Left lung (tissue), 14 donors: ENCODE data around the gene PANX1. TPM values are rescaled to one million over a fixed set of nuclear protein-coding genes. Genes with fewer than 3 reads are reported as not detected.

Experiments used
- ATAC-seq: fragments of 200-7000 bp; cut with Tn5 transposase; one replicate; pipeline ENCODE4 v1.9.1; 2020; ENCODE audit warnings: moderate library complexity
- DNase-seq, 4 donors: peaks; one replicate each; pipeline ENCODE4 v3.0.0-alpha.2; 2013 to 2020
- H3K27ac ChIP-seq, 2 donors: fragments of 200-600 bp; sonication (generic) in 1 of 2; one replicate each; pipeline versions ENCODE4 v1.5.0 to v1.8.0; 2020 to 2021
- H3K27me3 ChIP-seq, 2 donors: fragments of 200-600 bp; sonication (generic) in 1 of 2; one replicate each; pipeline versions ENCODE4 v1.5.0 to v1.8.0; 2020 to 2021
- H3K36me3 ChIP-seq, 2 donors: fragments of 200-600 bp; sonication (generic) in 1 of 2; one replicate each; pipeline versions ENCODE4 v1.5.0 to v1.8.0; 2020 to 2021
- H3K4me1 ChIP-seq, 2 donors: fragments of 200-600 bp; one replicate each; pipeline ENCODE4 v1.8.0; 2021
- H3K4me3 ChIP-seq, 2 donors: fragments of 200-600 bp; sonication (generic) in 1 of 2; one replicate each; pipeline versions ENCODE4 v1.5.0 to v1.8.0; 2020 to 2021; ENCODE audit warnings: mild to moderate bottlenecking in 1 of 2
- H3K9me3 ChIP-seq, 2 donors: fragments of 200-600 bp; sonication (generic) in 1 of 2; one replicate each; pipeline versions ENCODE4 v1.5.0 to v1.8.0; 2020 to 2021
- intact Hi-C, 2 donors: fragments of 100-400 bp; cut with DNase I; formaldehyde crosslinking; loops; one replicate each; pipeline versions ENCODE4 v1.11.2 to v1.14.2; 2022
- long read RNA-seq, 12 donors: library from polyadenylated mRNA in 2 of 12; unstranded in 2 of 12; transcript quantifications; one replicate each; pipeline ENCODE4 v2.0.0 and lab custom pipeline, GENCODE V29; 2019 to 2026
- polyA plus RNA-seq, 6 donors: library from polyadenylated mRNA; unstranded; fragments of 120-200 nt; gene quantifications; one replicate each; pipeline ENCODE4 v1.2.1, GENCODE V29; 2013; ENCODE audit not compliant: insufficient read length in 6 of 6
- total RNA-seq, 2 donors: library from RNA; stranded (reverse); fragmentation: NEBNext Ultra II Directional; extraction: Animal tissue kit (Norgen Biotek cat#: 25700); gene quantifications; one replicate each; pipeline ENCODE4 v1.2.1, GENCODE V29; 2021
- TF ChIP-seq, protein P1 (sequence below), 2 donors: fragments of 200-600 bp; sonication (generic) in 1 of 2; IDR thresholded peaks; one replicate each; pipeline versions ENCODE4 v1.5.0 to v1.8.0; 2021; ENCODE audit warnings: antibody characterized with exemption in 2 of 2
- donor health status: DM: no; HTN: yes; CAD: no.
- donor health status: DM: no; HTN: no; CAD: no.

PANX1 gene, protein sequence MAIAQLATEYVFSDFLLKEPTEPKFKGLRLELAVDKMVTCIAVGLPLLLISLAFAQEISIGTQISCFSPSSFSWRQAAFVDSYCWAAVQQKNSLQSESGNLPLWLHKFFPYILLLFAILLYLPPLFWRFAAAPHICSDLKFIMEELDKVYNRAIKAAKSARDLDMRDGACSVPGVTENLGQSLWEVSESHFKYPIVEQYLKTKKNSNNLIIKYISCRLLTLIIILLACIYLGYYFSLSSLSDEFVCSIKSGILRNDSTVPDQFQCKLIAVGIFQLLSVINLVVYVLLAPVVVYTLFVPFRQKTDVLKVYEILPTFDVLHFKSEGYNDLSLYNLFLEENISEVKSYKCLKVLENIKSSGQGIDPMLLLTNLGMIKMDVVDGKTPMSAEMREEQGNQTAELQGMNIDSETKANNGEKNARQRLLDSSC
- total RNA-seq (10 to 100 TPM; 21.1 to 26.7 TPM), polyA plus RNA-seq (10 to 100 TPM; 26.6 to 36.8 (median 29.3) TPM)
- long read RNA-seq, donor 1, transcript PANX1-201 (5 exons, 2,769 nt), result major isoform, 9 of 9 reads
- long read RNA-seq, donor 1, partial matches to known transcripts, result 0 of 9 reads
- long read RNA-seq, donor 1, other reads (novel, unspliced or antisense), result 0 of 9 reads
- long read RNA-seq, donor 2, transcript PANX1-201 (5 exons, 2,769 nt), result major isoform, 6 of 21 reads
- long read RNA-seq, donor 2, partial matches to known transcripts, result 15 of 21 reads
- long read RNA-seq, donor 2, other reads (novel, unspliced or antisense), result 0 of 21 reads
- long read RNA-seq, donor 3, transcript PANX1-201 (5 exons, 2,769 nt), result major isoform, 7 of 7 reads
- long read RNA-seq, donor 3, partial matches to known transcripts, result 0 of 7 reads
- long read RNA-seq, donor 3, other reads (novel, unspliced or antisense), result 0 of 7 reads
- long read RNA-seq, donor 4, transcript PANX1-201 (5 exons, 2,769 nt), result major isoform, 5 of 8 reads
- long read RNA-seq, donor 4, partial matches to known transcripts, result 3 of 8 reads
- long read RNA-seq, donor 4, other reads (novel, unspliced or antisense), result 0 of 8 reads
- long read RNA-seq, donor 5, transcript PANX1-201 (5 exons, 2,769 nt), result major isoform, 6 of 6 reads
- long read RNA-seq, donor 5, partial matches to known transcripts, result 0 of 6 reads
- long read RNA-seq, donor 5, other reads (novel, unspliced or antisense), result 0 of 6 reads
- long read RNA-seq, donor 6, transcript PANX1-201 (5 exons, 2,769 nt), result major isoform, 11 of 11 reads
- long read RNA-seq, donor 6, partial matches to known transcripts, result 0 of 11 reads
- long read RNA-seq, donor 6, other reads (novel, unspliced or antisense), result 0 of 11 reads
- long read RNA-seq, donor 7, partial matches to known transcripts, result 0 of 3 reads
- long read RNA-seq, donor 7, other reads (novel, unspliced or antisense), result 0 of 3 reads
- long read RNA-seq, donor 8, transcript PANX1-201 (5 exons, 2,769 nt), result major isoform, 6 of 6 reads
- long read RNA-seq, donor 8, partial matches to known transcripts, result 0 of 6 reads
- long read RNA-seq, donor 8, other reads (novel, unspliced or antisense), result 0 of 6 reads
- long read RNA-seq, donor 9, result 0 reads
- long read RNA-seq, donor 10, partial matches to known transcripts, result 1 of 4 reads
- long read RNA-seq, donor 10, other reads (novel, unspliced or antisense), result 0 of 4 reads
- long read RNA-seq, donor 11, partial matches to known transcripts, result 0 of 4 reads
- long read RNA-seq, donor 11, other reads (novel, unspliced or antisense), result 0 of 4 reads
- long read RNA-seq, donor 12, partial matches to known transcripts, result 0 of 3 reads
- long read RNA-seq, donor 12, other reads (novel, unspliced or antisense), result 0 of 3 reads

DNA sequence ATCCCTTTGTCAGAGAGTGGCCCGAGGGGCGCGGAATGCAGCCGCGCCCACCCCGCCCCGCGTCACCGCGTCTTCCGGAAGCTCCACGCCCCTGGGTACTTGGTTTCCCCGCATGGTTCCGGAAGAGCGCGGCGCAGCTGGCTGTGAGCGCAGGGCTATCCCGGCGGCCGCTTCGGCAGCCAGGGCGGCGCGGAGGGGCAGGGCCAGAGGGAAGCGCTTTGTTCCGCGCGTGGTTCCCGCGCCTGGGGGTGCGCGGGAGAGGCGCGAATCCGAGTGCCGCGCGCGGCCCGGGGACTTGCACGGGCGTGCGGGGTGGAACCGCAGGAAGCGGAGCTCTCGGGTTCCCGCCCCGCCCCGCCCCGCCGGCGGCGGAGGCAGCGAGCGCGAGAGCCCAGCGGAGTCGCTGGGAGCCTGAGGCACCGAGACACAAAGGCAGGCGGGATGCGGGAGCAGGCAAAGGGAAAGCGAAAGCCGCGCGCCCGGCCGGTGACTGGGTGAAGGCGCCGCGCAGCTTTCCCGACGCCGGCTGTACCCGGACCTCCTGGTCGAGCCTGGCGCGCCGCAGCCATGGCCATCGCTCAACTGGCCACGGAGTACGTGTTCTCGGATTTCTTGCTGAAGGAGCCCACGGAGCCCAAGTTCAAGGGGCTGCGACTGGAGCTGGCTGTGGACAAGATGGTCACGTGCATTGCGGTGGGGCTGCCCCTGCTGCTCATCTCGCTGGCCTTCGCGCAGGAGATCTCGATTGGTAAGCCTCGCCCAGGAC, at the start of gene PANX1:
PANX1 (plus strand) TSS at position 96 of the 766 bp plus-strand sequence; CDS start at position 568, 472 bp downstream.
- TF ChIP-seq, protein P1, sequence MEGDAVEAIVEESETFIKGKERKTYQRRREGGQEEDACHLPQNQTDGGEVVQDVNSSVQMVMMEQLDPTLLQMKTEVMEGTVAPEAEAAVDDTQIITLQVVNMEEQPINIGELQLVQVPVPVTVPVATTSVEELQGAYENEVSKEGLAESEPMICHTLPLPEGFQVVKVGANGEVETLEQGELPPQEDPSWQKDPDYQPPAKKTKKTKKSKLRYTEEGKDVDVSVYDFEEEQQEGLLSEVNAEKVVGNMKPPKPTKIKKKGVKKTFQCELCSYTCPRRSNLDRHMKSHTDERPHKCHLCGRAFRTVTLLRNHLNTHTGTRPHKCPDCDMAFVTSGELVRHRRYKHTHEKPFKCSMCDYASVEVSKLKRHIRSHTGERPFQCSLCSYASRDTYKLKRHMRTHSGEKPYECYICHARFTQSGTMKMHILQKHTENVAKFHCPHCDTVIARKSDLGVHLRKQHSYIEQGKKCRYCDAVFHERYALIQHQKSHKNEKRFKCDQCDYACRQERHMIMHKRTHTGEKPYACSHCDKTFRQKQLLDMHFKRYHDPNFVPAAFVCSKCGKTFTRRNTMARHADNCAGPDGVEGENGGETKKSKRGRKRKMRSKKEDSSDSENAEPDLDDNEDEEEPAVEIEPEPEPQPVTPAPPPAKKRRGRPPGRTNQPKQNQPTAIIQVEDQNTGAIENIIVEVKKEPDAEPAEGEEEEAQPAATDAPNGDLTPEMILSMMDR (IDR thresholded peaks at IDR 0.05), result no peak
- Histone ChIP-seq H3K27me3 (no peaks in the 10 kb centered on the region), H3K27ac (peak within 1 kb of the TSS; percentile 91 to 95), H3K36me3 (no peaks in the 10 kb centered on the region), H3K4me3 (peak within 1 kb of the TSS; percentile 76 to 87), H3K4me1 (peaks cover 14 to 56% of the 10 kb centered on the region in 2 donors), H3K9me3 (no peaks in the 10 kb centered on the region)
- ATAC-seq (peak; percentile 82), DNase-seq (peak; percentile 81 to 93 (median 88))
- intact Hi-C loops, result no loop called here

DNA sequence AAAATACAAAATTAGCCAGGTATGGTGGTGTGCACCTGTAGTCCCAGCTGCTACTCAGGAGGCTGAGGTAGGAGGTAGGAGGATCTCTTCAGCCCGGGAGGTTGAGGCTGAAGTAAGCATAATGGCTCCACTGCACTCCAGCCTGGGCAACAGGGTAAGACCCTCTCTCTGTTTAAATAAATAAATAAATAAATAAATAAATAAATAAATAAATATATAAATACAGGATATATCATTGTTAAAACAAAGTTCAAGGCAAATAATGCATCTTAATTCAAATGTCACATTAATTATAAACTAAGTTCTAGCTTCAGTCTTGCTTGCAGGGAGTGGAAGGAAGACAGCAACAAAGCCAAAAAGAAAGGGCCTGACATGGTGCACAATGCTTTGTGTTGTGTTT, 44.5 kb upstream of the PANX1 start:
- Histone ChIP-seq H3K27me3 (no peaks in the 10 kb centered on the region), H3K4me3 (no peak overlapping the region), H3K36me3 (no peaks in the 10 kb centered on the region), H3K9me3 (no peaks in the 10 kb centered on the region), H3K4me1 (no peaks in the 10 kb centered on the region), H3K27ac (no peak overlapping the region)
- TF ChIP-seq, protein P1 (IDR thresholded peaks at IDR 0.05), result no peak
- intact Hi-C loops, result no loop called here
- DNase-seq (no peak), ATAC-seq (no peak)

DNA sequence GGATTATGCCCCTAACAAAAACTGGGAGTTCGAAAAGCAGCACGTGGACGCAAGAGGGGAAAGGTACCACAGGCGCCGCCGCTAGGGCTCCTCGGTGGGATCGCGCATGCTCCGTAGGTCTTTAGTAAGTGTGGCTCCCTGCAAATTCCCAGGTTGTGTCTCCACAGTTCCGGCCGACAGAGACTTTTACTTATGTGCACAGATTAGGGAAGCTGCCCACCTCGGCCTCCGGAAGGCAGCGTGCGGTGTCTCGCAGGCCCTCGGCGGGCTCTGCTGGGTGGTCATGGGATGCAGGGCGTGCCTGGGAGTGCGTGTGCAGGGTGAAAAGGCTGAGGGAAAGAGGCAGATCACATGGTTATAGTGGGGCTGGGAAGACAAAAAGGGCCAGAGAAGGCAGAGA, 39.7 kb upstream of the PANX1 start:
- TF ChIP-seq, protein P1 (IDR thresholded peaks at IDR 0.05), result no peak
- no peaks in the 10 kb centered on the region for H3K4me1 ChIP-seq
- DNase-seq (peak in 1 of 4 donors; percentile 38), ATAC-seq (no peak)
- intact Hi-C loops, result no loop called here
- H3K4me3 ChIP-seq, result no peak overlapping the region
- H3K27ac ChIP-seq, result no peak overlapping the region
- H3K36me3 ChIP-seq, result no peaks in the 10 kb centered on the region
- no peaks in the 10 kb centered on the region for H3K9me3 ChIP-seq
- H3K27me3 ChIP-seq, result no peaks in the 10 kb centered on the region

DNA sequence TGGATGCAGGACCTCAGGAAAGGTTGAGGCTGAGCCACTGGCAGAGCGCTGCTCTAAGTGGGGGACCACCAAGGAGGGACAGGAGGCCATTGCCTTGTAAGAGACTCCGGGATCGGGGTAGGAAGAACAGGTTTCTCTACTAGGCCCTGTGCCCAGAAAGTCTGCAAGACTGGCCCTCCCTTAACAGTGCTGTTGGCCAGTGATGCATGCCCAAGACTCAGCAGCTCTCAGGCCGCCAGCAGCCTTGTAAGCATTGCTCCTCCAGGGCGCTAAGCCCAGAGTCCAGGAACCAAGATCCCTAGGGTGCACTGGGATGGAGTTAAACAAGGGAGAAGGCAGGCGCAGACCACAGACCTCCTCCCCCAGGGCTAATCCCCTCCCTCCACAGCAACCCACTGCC, 39.3 kb upstream of the PANX1 start:
- peak in 1 of 4 donors; percentile 41 for DNase-seq
- Histone ChIP-seq H3K4me1 (no peaks in the 10 kb centered on the region), H3K27me3 (no peaks in the 10 kb centered on the region), H3K9me3 (no peaks in the 10 kb centered on the region), H3K4me3 (no peak overlapping the region), H3K36me3 (no peaks in the 10 kb centered on the region), H3K27ac (no peak overlapping the region)
- intact Hi-C loops, result no loop called here
- TF ChIP-seq, protein P1 (IDR thresholded peaks at IDR 0.05), result no peak
- no peak for ATAC-seq
